Retina (tissue), 1 donor: Measurements from ENCODE around the gene HSD11B2.

Source experiments
- DNase-seq: peaks from one replicate; pipeline ENCODE4 v3.0.0-alpha.2; 2016

The HSD11B2 gene

GRCh38 chr16:67415872-67416793 is 14.8 kb upstream of the HSD11B2 start, which contains the start of gene ZDHHC1:
TSS of gene ZDHHC1 (minus strand) at chr16:67416477. CDS start at chr16:67407775, 8,702 bp downstream.
- peak; percentile 96 for DNase-seq

GRCh38 chr16:67417333-67418061 is 13.4 kb upstream of the HSD11B2 start:
- DNase-seq: no peak

- no peak for DNase-seq
Measured at GRCh38 chr16:67419502-67419901, 11.4 kb upstream of the HSD11B2 start.

- DNase-seq: no peak
Measured at GRCh38 chr16:67419931-67420330, 11.0 kb upstream of the HSD11B2 start.

- no peak for DNase-seq
Measured at GRCh38 chr16:67421030-67421429, 9.9 kb upstream of the HSD11B2 start.

- DNase-seq: no peak
Measured at GRCh38 chr16:67423015-67423414, 7.9 kb upstream of the HSD11B2 start.

GRCh38 chr16:67423611-67424260 is 7.2 kb upstream of the HSD11B2 start:
- no peak for DNase-seq

- no peak for DNase-seq
Measured at GRCh38 chr16:67424261-67424615, 6.7 kb upstream of the HSD11B2 start.

- no peak for DNase-seq
Measured at GRCh38 chr16:67425061-67425460, 5.9 kb upstream of the HSD11B2 start.

- no peak for DNase-seq
Measured at GRCh38 chr16:67425580-67425979, 5.3 kb upstream of the HSD11B2 start.

GRCh38 chr16:67426022-67426421 is 4.9 kb upstream of the HSD11B2 start:
- no peak for DNase-seq

GRCh38 chr16:67426950-67427349 is 4.0 kb upstream of the HSD11B2 start:
- no peak for DNase-seq

GRCh38 chr16:67428146-67428731 is 2.7 kb upstream of the HSD11B2 start:
- DNase-seq: peak; percentile 79

- no peak for DNase-seq
Measured at GRCh38 chr16:67429053-67429798, 1.7 kb upstream of the HSD11B2 start.

- DNase-seq: no peak
Measured at GRCh38 chr16:67429799-67430503, 970 bp upstream of the HSD11B2 start.

GRCh38 chr16:67430504-67430976 is 381 bp upstream of the HSD11B2 start:
- peak; percentile 63 for DNase-seq

GRCh38 chr16:67431775-67432505 is 1.0 kb downstream of the HSD11B2 start:
- no peak for DNase-seq

- no peak for DNase-seq
Measured at GRCh38 chr16:67432506-67432890, 1.6 kb downstream of the HSD11B2 start.

GRCh38 chr16:67433131-67433719 is 2.3 kb downstream of the HSD11B2 start:
- no peak for DNase-seq

GRCh38 chr16:67435758-67436164 is 4.8 kb downstream of the HSD11B2 start:
- DNase-seq: no peak
